K562 (cell line): Measurements from ENCODE around the gene MKLN1. TPM values are rescaled to one million over a fixed set of nuclear protein-coding genes. Genes with fewer than 3 reads are reported as not detected.

Experiments
- CREM ChIP-seq: IDR thresholded peaks from 2 replicates; pipeline ENCODE4 v1.6.1; 2014; ENCODE audit warnings: antibody characterized with exemption, low read depth
- MEIS2 ChIP-seq: fragments of 450-650 bp; IDR thresholded peaks from 2 replicates; pipeline ENCODE4 v1.6.1; 2014; ENCODE audit warnings: mild to moderate bottlenecking; ENCODE audit not compliant: partially characterized antibody
- RBBP5 ChIP-seq: fragments of 200-600 bp; sonication (generic); IDR thresholded peaks from 2 replicates; pipeline ENCODE4 v1.6.1; 2012; ENCODE audit warnings: borderline replicate concordance, mild to moderate bottlenecking, low read length, control low read depth, inconsistent platforms; ENCODE audit not compliant: insufficient read depth, poor library complexity, severe bottlenecking
- RBM14 ChIP-seq: fragments of 200-400 bp; formaldehyde crosslinking; IDR thresholded peaks from 2 replicates; pipeline ENCODE4 v1.6.1; 2018; ENCODE audit warnings: low read depth, mild to moderate bottlenecking, low read length, moderate library complexity, borderline replicate concordance; ENCODE audit not compliant: insufficient read depth
- RERE ChIP-seq: sonication (generic); formaldehyde crosslinking; IDR thresholded peaks from 2 replicates; pipeline ENCODE4 v1.8.0; 2023; ENCODE audit warnings: missing genetic modification reagents, mild to moderate bottlenecking, borderline replicate concordance
- ZNF639 ChIP-seq, 2 experiments: fragments of 200-800 bp in 1 of 2; sonication (Bioruptor generic) in 1 of 2; sonication (generic) in 1 of 2; formaldehyde crosslinking in 1 of 2; IDR thresholded peaks in 1 of 2; conservative IDR thresholded peaks in 1 of 2; 2 replicates each; pipeline versions ENCODE4 v1.5.0 to v1.6.1; 2016 to 2020; ENCODE audit warnings: missing compliant biosample characterization in 1 of 2, missing genetic modification characterization in 1 of 2, missing genetic modification reagents in 1 of 2
- polyA plus RNA-seq, 8 experiments: library from polyadenylated mRNA; depleted of rRNA in 4 of 8; stranded (reverse) in 5 of 8; unstranded in 3 of 8; fragments of >200 nt; fragmentation: Nextera tagmentation in 2 of 8; fragmentation: Illumina TruSeq in 1 of 8; extraction: Ambion mirVana in 2 of 8; extraction: Trizol in 1 of 8; gene quantifications; 2 replicates each; pipeline versions ENCODE4 v1.2.1 to v1.2.3, GENCODE V29; 2011 to 2014; ENCODE audit warnings: inconsistent platforms in 1 of 8, missing spikeins in 1 of 8
- total RNA-seq, 7 experiments: library from RNA; depleted of rRNA in 6 of 7; stranded (reverse); fragments of >200 nt in 6 of 7; fragmentation: Illumina TruSeq in 2 of 7; extraction: Trizol in 2 of 7; gene quantifications; 2 replicates each; pipeline versions ENCODE4 v1.2.1 to v1.2.3, GENCODE V29; 2011 to 2021; ENCODE audit warnings: low replicate concordance in 1 of 7

Gene MKLN1
- total and polyA plus RNA-seq, 9 of the 15 experiments (the other 6 are each of a cell fraction or from before 2014, with no cell fraction given): 18.6 to 80.4 (median 56.0) TPM

- TF ChIP-seq RERE (CRISPR knock-in tag): peak; percentile 96
- peak; percentile 99 for TF ChIP-seq RBBP5
- peak in 1 of 2 experiments; percentile 81; a peak in 2 of 4 replicates for TF ChIP-seq ZNF639 (CRISPR knock-in tag; conservative IDR thresholded peaks at IDR 0.05 in 1 of 2, IDR thresholded peaks at IDR 0.05 in 1 of 2)
- peak; percentile 85 for TF ChIP-seq CREM
- TF ChIP-seq MEIS2: peak; percentile 52
- 0 out of 2 replicates have a peak, but pooled peaks have one; percentile 62 for TF ChIP-seq RBM14
Measured at GRCh38 chr7:131327626-131328376, at the start of gene MKLN1 (continued).
